ENCODE results near the gene TSPAN17. TPM values are rescaled to one million over a fixed set of nuclear protein-coding genes. Genes with fewer than 3 reads are reported as not detected.

The TSPAN17 gene
- total RNA-seq, 1 donor from 2014 or later, result 27.7 TPM

- CTCF ChIA-PET, result interaction anchor here (1.1 to 8.5 kb wide), 3 partner anchors 11 to 230 kb away, joined by 3 to 62 read pairs (median 15); partner anchors contain the start of genes EIF4E1B and SNCB
- intact Hi-C loops (cut with micrococcal nuclease), result loop anchor here (1.0 to 2.0 kb wide), 7 partner anchors 10 to 260 kb away; partner anchors contain the start of genes EIF4E1B, FAF2, GPRIN1 and HIGD2A
- DNase-seq, result no peak
- H3K27ac Mint-ChIP-seq, result peak overlapping the region; percentile 77
- H3K4me3 Mint-ChIP-seq, result peak overlapping the region; percentile 83
- H3K36me3 Mint-ChIP-seq (ENCODE audit: low read depth), result peaks cover 1% of the 10 kb centered on the region
- no peaks in the 10 kb centered on the region for H3K27me3 Mint-ChIP-seq
- no peak for ATAC-seq (ENCODE audit: low read depth)
- H3K4me1 Mint-ChIP-seq, result peaks cover 52% of the 10 kb centered on the region
- no peaks in the 10 kb centered on the region for H3K9me3 Mint-ChIP-seq
- POLR2A ChIA-PET, result interaction anchor here (1.0 to 2.2 kb wide), 9 partner anchors 12 to 1557 kb away, joined by 3 to 29 read pairs (median 9); partner anchors contain the start of genes EIF4E1B, FAF2, HNRNPAB and KIAA1191
- TF ChIP-seq CTCF (IDR thresholded peaks at IDR 0.05), result no peak
These were observed 674 bp downstream of the TSPAN17 start for GRCh38 chr5:176647843-176648473.

- TF ChIP-seq CTCF (IDR thresholded peaks at IDR 0.05), result no peak
- intact Hi-C loops (cut with micrococcal nuclease), result no loop called here
- Mint-ChIP-seq H3K4me1 (peaks cover 59% of the 10 kb centered on the region), H3K27me3 (no peaks in the 10 kb centered on the region), H3K36me3 (ENCODE audit: low read depth) (peaks cover 5% of the 10 kb centered on the region), H3K4me3 (peak overlapping the region; percentile 83), H3K27ac (no peak overlapping the region), H3K9me3 (no peaks in the 10 kb centered on the region)
- POLR2A ChIA-PET, result no interaction called here
- no peak for ATAC-seq (ENCODE audit: low read depth)
- DNase-seq, result no peak
- CTCF ChIA-PET, result interaction anchor here (8.5 kb wide), 1 partner anchor 11 kb away, joined by 62 read pairs; no protein-coding TSS in a partner anchor
These were observed 1.4 kb downstream of the TSPAN17 start for GRCh38 chr5:176648474-176649194.

- H3K4me3 Mint-ChIP-seq, result no peak overlapping the region
These were observed 3.1 kb downstream of the TSPAN17 start for GRCh38 chr5:176650354-176650884.

GRCh38 chr5:176651472-176651980 lies 4.2 kb downstream of the TSPAN17 start:
- ATAC-seq (ENCODE audit: low read depth), result no peak
- POLR2A ChIA-PET, result interaction anchor here (0.6 kb wide), 1 partner anchor 1588 kb away, joined by 3 read pairs; no protein-coding TSS in a partner anchor
- Mint-ChIP-seq H3K36me3 (ENCODE audit: low read depth) (peaks cover 11% of the 10 kb centered on the region), H3K4me1 (peaks cover 57% of the 10 kb centered on the region), H3K27ac (no peak overlapping the region), H3K27me3 (no peaks in the 10 kb centered on the region), H3K9me3 (no peaks in the 10 kb centered on the region), H3K4me3 (no peak overlapping the region)
- no peak for DNase-seq
- TF ChIP-seq CTCF (IDR thresholded peaks at IDR 0.05), result no peak
- intact Hi-C loops (cut with micrococcal nuclease), result no loop called here
- CTCF ChIA-PET, result interaction anchor here (8.5 kb wide), 1 partner anchor 8 kb away, joined by 62 read pairs; no protein-coding TSS in a partner anchor

More at GRCh38 chr5:176650354-176650884, 3.1 kb downstream of the TSPAN17 start:
- Mint-ChIP-seq H3K36me3 (ENCODE audit: low read depth) (peaks cover 7% of the 10 kb centered on the region), H3K4me1 (peaks cover 64% of the 10 kb centered on the region), H3K9me3 (no peaks in the 10 kb centered on the region), H3K27ac (no peak overlapping the region), H3K27me3 (no peaks in the 10 kb centered on the region)
- ATAC-seq (ENCODE audit: low read depth), result no peak
- POLR2A ChIA-PET, result no interaction called here
- DNase-seq, result no peak
- intact Hi-C loops (cut with micrococcal nuclease), result no loop called here
- CTCF ChIA-PET, result interaction anchor here (8.5 kb wide), 1 partner anchor 9 kb away, joined by 62 read pairs; no protein-coding TSS in a partner anchor
- TF ChIP-seq CTCF (IDR thresholded peaks at IDR 0.05), result no peak

All from activated B cell treated with CpG ODN at 0.5 μM for 24 hours (primary cell).